ENCODE results near the gene EFCAB6. TPM values are rescaled to one million over a fixed set of nuclear protein-coding genes. Genes with fewer than 3 reads are reported as not detected.

The EFCAB6 gene
- total and polyA plus RNA-seq, 9 of the 15 experiments (the other 6 are each of a cell fraction or from before 2014, with no cell fraction given), result 0.06 TPM; not detected in 8

GRCh38 chr22:43832393-43833265 is 20.5 kb upstream of the EFCAB6 start:
- in situ Hi-C loops (cut with MboI), result no loop called here

More at GRCh38 chr22:43832393-43833265, 20.5 kb upstream of the EFCAB6 start:
- Histone ChIP-seq H3K9ac (ENCODE audit: insufficient read depth in 1 of 2, low read depth in 2 of 2, low read length in 2 of 2) (no peak overlapping the region), H4K20me1 (replicated peaks; ENCODE audit: control insufficient read depth, insufficient read depth, low read length) (no peaks in the 10 kb centered on the region; the same call in 1 of the 2 replicates), H2AFZ (ENCODE audit: low read depth, low read length) (no peak overlapping the region), H3K27me3 (ENCODE audit: control insufficient read depth in 2 of 2, insufficient read depth in 2 of 2, low read length in 2 of 2) (peaks cover 0 to 36% of the 10 kb centered on the region in 2 experiments; a peak in 4 of 5 replicates), H3K9me1 (ENCODE audit: control insufficient read depth, insufficient read depth, low read length) (no peaks in the 10 kb centered on the region), H3K9me3 (replicated peaks; ENCODE audit: control insufficient read depth, insufficient read depth, low read depth, low read length) (no peaks in the 10 kb centered on the region), H3K36me3 (ENCODE audit: control insufficient read depth, insufficient read depth, low read length) (no peaks in the 10 kb centered on the region), H3K4me1 (replicated peaks in 1 of 2; ENCODE audit: control insufficient read depth in 2 of 2, insufficient read depth in 2 of 2, low read length in 2 of 2) (no peaks in the 10 kb centered on the region; a peak in 1 of 5 replicates), H3K27ac (ENCODE audit: extremely low read depth, low read depth, low read length) (no peak overlapping the region), H3K4me3 (no peak overlapping the region), H3K4me2 (ENCODE audit: insufficient read depth, low read length) (no peak overlapping the region), H3K79me2 (ENCODE audit: control insufficient read depth, insufficient read depth, low read length) (no peaks in the 10 kb centered on the region)
- DNase-seq (ENCODE audit: extremely low read depth in 1 of 4, low spot score in 3 of 4), result no peak
- TF ChIP-seq ZNF184 (CRISPR knock-in tag; IDR thresholded peaks at IDR 0.05), result no peak
- no peak for TF ChIP-seq YY1 (IDR thresholded peaks at IDR 0.05; ENCODE audit: borderline replicate concordance in 1 of 3, control insufficient read depth in 1 of 3, extremely low read depth in 1 of 3, insufficient read depth in 3 of 3, insufficient read length in 1 of 3, insufficient replicate concordance in 2 of 3, low read depth in 1 of 3, low read length in 2 of 3)
- no peak for TF ChIP-seq ZNF23 (CRISPR knock-in tag; IDR thresholded peaks at IDR 0.05)
- TF ChIP-seq TFAM (CRISPR knock-in tag; conservative IDR thresholded peaks at IDR 0.05), result no peak
- no peak for TF ChIP-seq ZNF444 (CRISPR knock-in tag; IDR thresholded peaks at IDR 0.05)
- TF ChIP-seq SOX6 (IDR thresholded peaks at IDR 0.05), result no peak
- no peak for TF ChIP-seq BCOR (IDR thresholded peaks at IDR 0.05)
- no peak for TF ChIP-seq ESRRA (IDR thresholded peaks at IDR 0.05; ENCODE audit: borderline replicate concordance, low read depth)
- no peak for TF ChIP-seq ZNF174 (CRISPR knock-in tag; IDR thresholded peaks at IDR 0.05)
- TF ChIP-seq CSDE1 (IDR thresholded peaks at IDR 0.05), result no peak
- TF ChIP-seq DACH1 (IDR thresholded peaks at IDR 0.05; ENCODE audit: partially characterized antibody), result no peak
- TF ChIP-seq THAP7 (CRISPR knock-in tag; IDR thresholded peaks at IDR 0.05), result no peak
- no peak for TF ChIP-seq BCLAF1 (IDR thresholded peaks at IDR 0.05; ENCODE audit: borderline replicate concordance in 1 of 2, control insufficient read depth in 1 of 2, low read depth in 2 of 2, low read length in 1 of 2)
- 3% methylated on average over 7 of the region's 18 CpGs for WGBS (ENCODE audit: insufficient coverage, low coverage, missing lambda C conversion rate)
- POLR2A ChIA-PET, result no interaction called here
- no peak for ATAC-seq
- intact Hi-C loops (cut with micrococcal nuclease), result no loop called here
- BruUV-seq (replicated peaks), result no TSS peak
- CTCF ChIA-PET (ENCODE audit: low intra/inter-chr PET ratio), result no interaction called here
- no peak for FAIRE-seq

All from K562 (cell line).